22Rv1 (cell line): ENCODE measurements around the gene BSG.
A peak's percentile ranks its signal among the peaks of the same experiment; 100 is the strongest.

ENCODE experiments used
- CTCF ChIP-seq: fragments of 450-650 bp; IDR thresholded peaks from 2 replicates; pipeline ENCODE4 v1.5.1; 2017; ENCODE audit warnings: mild to moderate bottlenecking
- ZFX ChIP-seq: fragments of 450-650 bp; IDR thresholded peaks from 2 replicates; pipeline ENCODE4 v1.6.1; 2017; ENCODE audit warnings: antibody characterized with exemption, borderline replicate concordance

- TF ChIP-seq CTCF (peak; percentile 25), ZFX (no peak)
Observed at GRCh38 chr19:547836-548720, 24.3 kb upstream of the BSG start.
